HepG2 (cell line): ENCODE results near the gene SCRT2. TPM values are rescaled to one million over a fixed set of nuclear protein-coding genes. Genes with fewer than 3 reads are reported as not detected.

ENCODE experiments used
- CENPT ChIP-seq: sonication (generic); formaldehyde crosslinking; IDR thresholded peaks from 2 replicates; pipeline ENCODE4 v1.8.0; 2022; ENCODE audit warnings: low read depth, mild to moderate bottlenecking, moderate library complexity, missing genetic modification reagents
- DRAP1 ChIP-seq: IDR thresholded peaks from 2 replicates; pipeline ENCODE4 v1.6.1; 2016; ENCODE audit warnings: missing genetic modification reagents, missing compliant biosample characterization
- EED ChIP-seq: sonication (generic); formaldehyde crosslinking; IDR thresholded peaks from 2 replicates; pipeline ENCODE4 v1.5.0; 2020; ENCODE audit warnings: mild to moderate bottlenecking, missing genetic modification reagents
- HNRNPUL1 ChIP-seq: fragments of 200-400 bp; formaldehyde crosslinking; IDR thresholded peaks from 2 replicates; pipeline ENCODE4 v1.6.1; 2017; ENCODE audit warnings: low read depth, mild to moderate bottlenecking, low read length, moderate library complexity
- MIER3 ChIP-seq: IDR thresholded peaks from 2 replicates; pipeline ENCODE4 v1.6.1; 2016; ENCODE audit warnings: missing compliant biosample characterization, borderline replicate concordance
- TGIF2 ChIP-seq: IDR thresholded peaks from 2 replicates; pipeline ENCODE4 v1.6.1; 2016; ENCODE audit warnings: control low read depth, missing compliant biosample characterization
- ZBTB3 ChIP-seq: sonication (generic); formaldehyde crosslinking; IDR thresholded peaks from 2 replicates; pipeline ENCODE4 v1.4.0; 2020; ENCODE audit warnings: low read depth, mild to moderate bottlenecking, moderate library complexity, missing genetic modification reagents, borderline replicate concordance
- ZFP36L1 ChIP-seq: sonication (generic); formaldehyde crosslinking; IDR thresholded peaks from 2 replicates; pipeline ENCODE4 v1.8.0; 2022; ENCODE audit warnings: mild to moderate bottlenecking, missing genetic modification reagents, moderate library complexity
- ZFP41 ChIP-seq: sonication (generic); formaldehyde crosslinking; IDR thresholded peaks from 2 replicates; pipeline ENCODE4 v1.4.0; 2020; ENCODE audit warnings: mild to moderate bottlenecking, missing genetic modification reagents, borderline replicate concordance
- ZNF264 ChIP-seq: sonication (generic); formaldehyde crosslinking; IDR thresholded peaks from 2 replicates; pipeline ENCODE4 v1.4.0; 2020; ENCODE audit warnings: missing genetic modification reagents
- polyA plus RNA-seq, 8 experiments: library from polyadenylated mRNA; depleted of rRNA in 3 of 8; stranded (reverse) in 7 of 8; unstranded in 1 of 8; fragments of >200 nt; fragmentation: Illumina TruSeq in 4 of 8; extraction: Trizol in 4 of 8; gene quantifications; 2 replicates each; pipeline versions ENCODE4 v1.2.1 to v1.2.3, GENCODE V29; 2011 to 2016; ENCODE audit warnings: low read depth in 4 of 8, missing spikeins in 1 of 8, mixed read lengths in 1 of 8; ENCODE audit not compliant: insufficient read depth in 1 of 8
- total RNA-seq, 5 experiments: library from RNA; depleted of rRNA; stranded (reverse); fragments of >200 nt; fragmentation: Illumina TruSeq; extraction: Trizol; gene quantifications; 2 replicates each; pipeline ENCODE4 v1.2.3, GENCODE V29; 2016; ENCODE audit warnings: low read depth in 1 of 5
- TF ChIP-seq, protein P1 (sequence below): sonication (generic); formaldehyde crosslinking; IDR thresholded peaks from 2 replicates; pipeline ENCODE4 v1.9.0; 2021; ENCODE audit warnings: missing genetic modification reagents, mild to moderate bottlenecking, borderline replicate concordance
- TF ChIP-seq, protein P2 (sequence below): sonication (generic); formaldehyde crosslinking; IDR thresholded peaks from 2 replicates; pipeline ENCODE4 v1.9.0; 2021; ENCODE audit warnings: mild to moderate bottlenecking, missing genetic modification reagents

Gene SCRT2
- total and polyA plus RNA-seq, 2 of the 13 experiments (the other 11 are each of a cell fraction or from before 2014, with no cell fraction given) = not detected

GRCh38 chr20:675453-676314, at the start of gene SCRT2 (continued):
- TF ChIP-seq MIER3 (CRISPR knock-in tag) = peak; percentile 22; the same call in 1 of the 2 replicates
- TF ChIP-seq ZFP41 = no peak
- no peak for TF ChIP-seq ZNF264 (CRISPR knock-in tag)
- TF ChIP-seq ZFP36L1 (CRISPR knock-in tag) = peak; percentile 94; the same call in 1 of the 2 replicates
- TF ChIP-seq, protein P1, sequence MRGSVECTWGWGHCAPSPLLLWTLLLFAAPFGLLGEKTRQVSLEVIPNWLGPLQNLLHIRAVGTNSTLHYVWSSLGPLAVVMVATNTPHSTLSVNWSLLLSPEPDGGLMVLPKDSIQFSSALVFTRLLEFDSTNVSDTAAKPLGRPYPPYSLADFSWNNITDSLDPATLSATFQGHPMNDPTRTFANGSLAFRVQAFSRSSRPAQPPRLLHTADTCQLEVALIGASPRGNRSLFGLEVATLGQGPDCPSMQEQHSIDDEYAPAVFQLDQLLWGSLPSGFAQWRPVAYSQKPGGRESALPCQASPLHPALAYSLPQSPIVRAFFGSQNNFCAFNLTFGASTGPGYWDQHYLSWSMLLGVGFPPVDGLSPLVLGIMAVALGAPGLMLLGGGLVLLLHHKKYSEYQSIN (CRISPR knock-in tag) = peak; percentile 69; the same call in 1 of the 2 replicates
- TF ChIP-seq ZBTB3 (CRISPR knock-in tag) = peak; percentile 71; the same call in 1 of the 2 replicates
- TF ChIP-seq EED (CRISPR knock-in tag) = peak; percentile 95
- TF ChIP-seq TGIF2 = peak; percentile 94
- TF ChIP-seq, protein P2, sequence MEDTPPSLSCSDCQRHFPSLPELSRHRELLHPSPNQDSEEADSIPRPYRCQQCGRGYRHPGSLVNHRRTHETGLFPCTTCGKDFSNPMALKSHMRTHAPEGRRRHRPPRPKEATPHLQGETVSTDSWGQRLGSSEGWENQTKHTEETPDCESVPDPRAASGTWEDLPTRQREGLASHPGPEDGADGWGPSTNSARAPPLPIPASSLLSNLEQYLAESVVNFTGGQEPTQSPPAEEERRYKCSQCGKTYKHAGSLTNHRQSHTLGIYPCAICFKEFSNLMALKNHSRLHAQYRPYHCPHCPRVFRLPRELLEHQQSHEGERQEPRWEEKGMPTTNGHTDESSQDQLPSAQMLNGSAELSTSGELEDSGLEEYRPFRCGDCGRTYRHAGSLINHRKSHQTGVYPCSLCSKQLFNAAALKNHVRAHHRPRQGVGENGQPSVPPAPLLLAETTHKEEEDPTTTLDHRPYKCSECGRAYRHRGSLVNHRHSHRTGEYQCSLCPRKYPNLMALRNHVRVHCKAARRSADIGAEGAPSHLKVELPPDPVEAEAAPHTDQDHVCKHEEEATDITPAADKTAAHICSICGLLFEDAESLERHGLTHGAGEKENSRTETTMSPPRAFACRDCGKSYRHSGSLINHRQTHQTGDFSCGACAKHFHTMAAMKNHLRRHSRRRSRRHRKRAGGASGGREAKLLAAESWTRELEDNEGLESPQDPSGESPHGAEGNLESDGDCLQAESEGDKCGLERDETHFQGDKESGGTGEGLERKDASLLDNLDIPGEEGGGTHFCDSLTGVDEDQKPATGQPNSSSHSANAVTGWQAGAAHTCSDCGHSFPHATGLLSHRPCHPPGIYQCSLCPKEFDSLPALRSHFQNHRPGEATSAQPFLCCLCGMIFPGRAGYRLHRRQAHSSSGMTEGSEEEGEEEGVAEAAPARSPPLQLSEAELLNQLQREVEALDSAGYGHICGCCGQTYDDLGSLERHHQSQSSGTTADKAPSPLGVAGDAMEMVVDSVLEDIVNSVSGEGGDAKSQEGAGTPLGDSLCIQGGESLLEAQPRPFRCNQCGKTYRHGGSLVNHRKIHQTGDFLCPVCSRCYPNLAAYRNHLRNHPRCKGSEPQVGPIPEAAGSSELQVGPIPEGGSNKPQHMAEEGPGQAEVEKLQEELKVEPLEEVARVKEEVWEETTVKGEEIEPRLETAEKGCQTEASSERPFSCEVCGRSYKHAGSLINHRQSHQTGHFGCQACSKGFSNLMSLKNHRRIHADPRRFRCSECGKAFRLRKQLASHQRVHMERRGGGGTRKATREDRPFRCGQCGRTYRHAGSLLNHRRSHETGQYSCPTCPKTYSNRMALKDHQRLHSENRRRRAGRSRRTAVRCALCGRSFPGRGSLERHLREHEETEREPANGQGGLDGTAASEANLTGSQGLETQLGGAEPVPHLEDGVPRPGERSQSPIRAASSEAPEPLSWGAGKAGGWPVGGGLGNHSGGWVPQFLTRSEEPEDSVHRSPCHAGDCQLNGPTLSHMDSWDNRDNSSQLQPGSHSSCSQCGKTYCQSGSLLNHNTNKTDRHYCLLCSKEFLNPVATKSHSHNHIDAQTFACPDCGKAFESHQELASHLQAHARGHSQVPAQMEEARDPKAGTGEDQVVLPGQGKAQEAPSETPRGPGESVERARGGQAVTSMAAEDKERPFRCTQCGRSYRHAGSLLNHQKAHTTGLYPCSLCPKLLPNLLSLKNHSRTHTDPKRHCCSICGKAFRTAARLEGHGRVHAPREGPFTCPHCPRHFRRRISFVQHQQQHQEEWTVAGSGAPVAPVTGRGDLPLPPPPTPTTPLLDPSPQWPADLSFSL = no peak
- TF ChIP-seq CENPT (CRISPR knock-in tag) = peak; percentile 99
- no peak for TF ChIP-seq HNRNPUL1
- TF ChIP-seq DRAP1 (CRISPR knock-in tag) = peak; percentile 38; the same call in 1 of the 2 replicates
